ENCODE results near the gene JARID2. TPM values are rescaled to one million over a fixed set of nuclear protein-coding genes. Genes with fewer than 3 reads are reported as not detected.

JARID2 gene
- total RNA-seq, 1 donor from 2014 or later, result 38.9 TPM

DNA sequence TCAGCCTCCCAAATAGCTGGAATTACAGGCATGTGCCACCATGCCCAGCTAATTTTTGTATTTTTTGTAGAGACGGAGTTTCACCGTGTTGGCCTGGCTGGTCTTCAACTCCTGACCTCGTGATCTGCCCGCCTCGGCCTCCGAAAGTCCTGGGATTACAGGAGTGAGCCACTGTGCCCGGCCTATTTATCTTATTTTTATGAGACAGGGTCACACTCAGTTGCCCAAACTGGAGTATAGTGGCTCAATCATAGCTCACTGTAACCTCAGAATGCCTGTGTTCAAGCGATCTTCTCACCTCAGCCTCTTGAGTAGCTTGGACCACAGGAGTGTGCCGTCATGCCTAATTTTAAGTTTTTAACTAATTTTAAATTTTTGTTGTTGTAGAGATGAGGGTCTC is 114.4 kb downstream of the JARID2 start:
- Histone ChIP-seq H3K36me3 (no peaks in the 10 kb centered on the region), H3K4me2 (no peak overlapping the region), H3F3A (ENCODE audit: low read depth) (peaks cover 23% of the 10 kb centered on the region), H3K9ac (no peak overlapping the region), H3K9me3 (ENCODE audit: low read depth) (no peaks in the 10 kb centered on the region), H3K4me1 (peaks cover 64% of the 10 kb centered on the region), H3K79me2 (ENCODE audit: low read depth) (peaks cover 100% of the 10 kb centered on the region), H3K27ac (no peak overlapping the region), H3K27me3 (no peaks in the 10 kb centered on the region), H2AFZ (replicated peaks) (no peak overlapping the region), H4K20me1 (ENCODE audit: low read depth) (peaks cover 98% of the 10 kb centered on the region), H3K4me3 (no peak overlapping the region)
- H3K36me3 Mint-ChIP-seq, result no peaks in the 10 kb centered on the region
- TF ChIP-seq EZH2phosphoT487 (IDR thresholded peaks at IDR 0.05) (no peak), EZH2 (IDR thresholded peaks at IDR 0.05) (no peak)
- TF ChIP-seq, protein P1, sequence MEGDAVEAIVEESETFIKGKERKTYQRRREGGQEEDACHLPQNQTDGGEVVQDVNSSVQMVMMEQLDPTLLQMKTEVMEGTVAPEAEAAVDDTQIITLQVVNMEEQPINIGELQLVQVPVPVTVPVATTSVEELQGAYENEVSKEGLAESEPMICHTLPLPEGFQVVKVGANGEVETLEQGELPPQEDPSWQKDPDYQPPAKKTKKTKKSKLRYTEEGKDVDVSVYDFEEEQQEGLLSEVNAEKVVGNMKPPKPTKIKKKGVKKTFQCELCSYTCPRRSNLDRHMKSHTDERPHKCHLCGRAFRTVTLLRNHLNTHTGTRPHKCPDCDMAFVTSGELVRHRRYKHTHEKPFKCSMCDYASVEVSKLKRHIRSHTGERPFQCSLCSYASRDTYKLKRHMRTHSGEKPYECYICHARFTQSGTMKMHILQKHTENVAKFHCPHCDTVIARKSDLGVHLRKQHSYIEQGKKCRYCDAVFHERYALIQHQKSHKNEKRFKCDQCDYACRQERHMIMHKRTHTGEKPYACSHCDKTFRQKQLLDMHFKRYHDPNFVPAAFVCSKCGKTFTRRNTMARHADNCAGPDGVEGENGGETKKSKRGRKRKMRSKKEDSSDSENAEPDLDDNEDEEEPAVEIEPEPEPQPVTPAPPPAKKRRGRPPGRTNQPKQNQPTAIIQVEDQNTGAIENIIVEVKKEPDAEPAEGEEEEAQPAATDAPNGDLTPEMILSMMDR (IDR thresholded peaks at IDR 0.05), result no peak
- H3K4me1 Mint-ChIP-seq, result peaks cover 40% of the 10 kb centered on the region
- DNase-seq (ENCODE audit: low spot score), result no peak
- no peaks in the 10 kb centered on the region for H3K27me3 Mint-ChIP-seq (ENCODE audit: insufficient read depth, low read depth)
- no peaks in the 10 kb centered on the region for H3K9me3 Mint-ChIP-seq
- H3K27ac Mint-ChIP-seq, result no peak overlapping the region
- H3K4me3 Mint-ChIP-seq, result no peak overlapping the region

DNA sequence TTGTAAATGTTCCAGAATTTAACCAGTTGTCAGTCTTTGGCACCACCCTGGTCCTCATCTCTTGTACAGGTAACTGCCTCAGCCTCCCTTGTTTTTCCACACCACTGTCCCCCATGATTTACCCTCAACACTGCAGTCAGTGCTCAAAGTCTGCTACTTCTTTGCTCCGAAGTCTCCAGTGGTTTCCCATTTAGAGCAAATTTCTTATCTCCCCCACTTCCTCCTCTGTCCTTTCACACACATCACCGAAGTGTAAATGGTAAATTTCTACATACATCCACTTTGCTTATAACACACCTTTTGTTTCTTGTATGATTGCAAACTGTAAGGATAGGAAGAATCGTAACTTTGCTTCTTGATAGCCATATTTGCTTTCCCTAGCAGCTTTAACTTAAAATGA is 115.3 kb downstream of the JARID2 start:
- no peak for DNase-seq (ENCODE audit: low spot score)
- Histone ChIP-seq H3K9me3 (ENCODE audit: low read depth) (no peaks in the 10 kb centered on the region), H3K27me3 (no peaks in the 10 kb centered on the region), H3K4me3 (no peak overlapping the region), H2AFZ (replicated peaks) (no peak overlapping the region), H3K27ac (no peak overlapping the region), H3K79me2 (ENCODE audit: low read depth) (peaks cover 100% of the 10 kb centered on the region), H3K9ac (no peak overlapping the region), H4K20me1 (ENCODE audit: low read depth) (peaks cover 98% of the 10 kb centered on the region), H3K4me2 (no peak overlapping the region), H3K4me1 (peaks cover 64% of the 10 kb centered on the region), H3K36me3 (no peaks in the 10 kb centered on the region), H3F3A (ENCODE audit: low read depth) (peaks cover 23% of the 10 kb centered on the region)
- TF ChIP-seq EZH2phosphoT487 (IDR thresholded peaks at IDR 0.05), result no peak
- TF ChIP-seq, protein P1 (IDR thresholded peaks at IDR 0.05), result no peak
- no peak for TF ChIP-seq EZH2 (IDR thresholded peaks at IDR 0.05)
- Mint-ChIP-seq H3K4me3 (no peak overlapping the region), H3K27ac (no peak overlapping the region), H3K27me3 (ENCODE audit: insufficient read depth, low read depth) (no peaks in the 10 kb centered on the region), H3K4me1 (peaks cover 38% of the 10 kb centered on the region), H3K36me3 (no peaks in the 10 kb centered on the region), H3K9me3 (no peaks in the 10 kb centered on the region)

DNA sequence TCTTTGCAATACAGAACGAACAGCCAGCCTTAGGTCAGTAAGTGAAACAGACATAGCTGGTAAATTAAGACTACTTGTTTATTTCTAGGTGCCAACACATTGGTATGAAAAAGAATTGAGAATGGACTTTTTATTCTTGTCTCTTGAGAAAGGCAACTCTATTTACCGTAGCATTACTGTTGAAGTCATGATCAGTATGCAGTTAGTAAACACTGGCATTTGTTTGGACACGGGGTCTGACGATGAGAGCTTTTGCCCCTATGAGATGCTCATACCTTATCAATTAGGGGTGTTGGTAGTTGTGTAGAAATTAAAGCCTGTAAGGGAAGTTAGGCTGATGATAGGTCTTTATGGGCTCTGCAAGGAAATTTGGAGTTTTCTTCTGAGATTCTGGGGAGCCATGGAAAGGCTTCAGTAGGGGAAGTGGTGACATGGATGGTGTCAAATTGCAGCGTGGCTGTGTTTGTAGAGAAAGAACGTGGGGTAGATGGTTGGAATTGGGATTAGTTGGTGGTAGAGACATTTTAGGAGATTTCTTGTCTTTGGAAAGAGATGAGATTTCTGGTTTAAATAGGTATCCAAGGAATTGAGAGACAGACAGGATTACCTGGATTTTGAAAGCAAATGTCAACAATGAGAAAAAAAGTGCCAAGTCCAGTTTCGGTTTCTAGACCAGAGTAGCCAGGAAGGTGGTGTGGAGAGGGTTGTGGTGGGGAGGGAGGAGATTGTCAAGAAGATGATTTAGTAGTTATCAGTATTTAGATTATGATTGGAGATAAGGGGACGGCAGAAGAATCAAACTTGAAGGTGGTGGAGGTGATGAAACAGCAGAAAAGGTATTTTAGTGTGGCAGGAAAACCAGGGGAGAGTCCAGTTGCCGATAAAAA is 116.6 kb downstream of the JARID2 start:
- no peak overlapping the region for H3K9ac ChIP-seq
- DNase-seq (ENCODE audit: low spot score), result no peak
- peak overlapping the region; percentile 43 for H3K4me2 ChIP-seq
- H3K36me3 ChIP-seq, result no peaks in the 10 kb centered on the region
- no peaks in the 10 kb centered on the region for H3K27me3 Mint-ChIP-seq (ENCODE audit: insufficient read depth, low read depth)
- peaks cover 42% of the 10 kb centered on the region for H3K4me1 Mint-ChIP-seq
- peaks cover 57% of the 10 kb centered on the region for H3K4me1 ChIP-seq
- no peaks in the 10 kb centered on the region for H3K27me3 ChIP-seq
- H3K27ac ChIP-seq, result no peak overlapping the region
- peaks cover 100% of the 10 kb centered on the region for H3K79me2 ChIP-seq (ENCODE audit: low read depth)
- no peak overlapping the region for H3K27ac Mint-ChIP-seq
- no peaks in the 10 kb centered on the region for H3K36me3 Mint-ChIP-seq
- no peaks in the 10 kb centered on the region for H3K9me3 ChIP-seq (ENCODE audit: low read depth)
- peaks cover 23% of the 10 kb centered on the region for H3F3A ChIP-seq (ENCODE audit: low read depth)
- no peak overlapping the region for H2AFZ ChIP-seq (replicated peaks)
- H3K4me3 ChIP-seq, result no peak overlapping the region
- H3K9me3 Mint-ChIP-seq, result no peaks in the 10 kb centered on the region
- H4K20me1 ChIP-seq (ENCODE audit: low read depth), result peaks cover 96% of the 10 kb centered on the region
- H3K4me3 Mint-ChIP-seq, result no peak overlapping the region
- TF ChIP-seq EZH2phosphoT487 (IDR thresholded peaks at IDR 0.05), result no peak
- TF ChIP-seq, protein P1 (IDR thresholded peaks at IDR 0.05), result no peak
- no peak for TF ChIP-seq EZH2 (IDR thresholded peaks at IDR 0.05)
